ENCODE results near the gene CNTNAP4.

DNA sequence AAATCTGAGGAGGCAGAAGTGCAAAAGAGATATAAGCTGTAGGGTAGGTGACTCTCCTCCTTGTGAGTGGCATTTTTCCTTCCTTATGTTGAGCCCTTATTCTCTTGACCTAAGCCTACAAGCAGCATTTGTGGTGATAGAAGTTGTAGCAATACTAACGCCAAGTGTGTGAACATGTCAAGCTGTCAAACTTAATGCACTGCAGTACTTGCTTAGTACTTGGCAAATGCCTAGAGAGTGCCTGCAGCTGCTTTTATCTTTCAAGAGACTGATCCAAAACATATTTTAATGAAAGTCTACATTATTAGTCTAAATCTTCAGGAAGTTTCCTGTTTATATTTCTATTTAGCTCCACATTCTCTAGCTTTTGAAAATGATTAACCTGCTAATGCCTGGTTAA is 83.2 kb downstream of the CNTNAP4 start:
- no peak for TF ChIP-seq SMAD1 (IDR thresholded peaks at IDR 0.05; ENCODE audit: low read depth, partially characterized antibody)
- TF ChIP-seq, protein P1, sequence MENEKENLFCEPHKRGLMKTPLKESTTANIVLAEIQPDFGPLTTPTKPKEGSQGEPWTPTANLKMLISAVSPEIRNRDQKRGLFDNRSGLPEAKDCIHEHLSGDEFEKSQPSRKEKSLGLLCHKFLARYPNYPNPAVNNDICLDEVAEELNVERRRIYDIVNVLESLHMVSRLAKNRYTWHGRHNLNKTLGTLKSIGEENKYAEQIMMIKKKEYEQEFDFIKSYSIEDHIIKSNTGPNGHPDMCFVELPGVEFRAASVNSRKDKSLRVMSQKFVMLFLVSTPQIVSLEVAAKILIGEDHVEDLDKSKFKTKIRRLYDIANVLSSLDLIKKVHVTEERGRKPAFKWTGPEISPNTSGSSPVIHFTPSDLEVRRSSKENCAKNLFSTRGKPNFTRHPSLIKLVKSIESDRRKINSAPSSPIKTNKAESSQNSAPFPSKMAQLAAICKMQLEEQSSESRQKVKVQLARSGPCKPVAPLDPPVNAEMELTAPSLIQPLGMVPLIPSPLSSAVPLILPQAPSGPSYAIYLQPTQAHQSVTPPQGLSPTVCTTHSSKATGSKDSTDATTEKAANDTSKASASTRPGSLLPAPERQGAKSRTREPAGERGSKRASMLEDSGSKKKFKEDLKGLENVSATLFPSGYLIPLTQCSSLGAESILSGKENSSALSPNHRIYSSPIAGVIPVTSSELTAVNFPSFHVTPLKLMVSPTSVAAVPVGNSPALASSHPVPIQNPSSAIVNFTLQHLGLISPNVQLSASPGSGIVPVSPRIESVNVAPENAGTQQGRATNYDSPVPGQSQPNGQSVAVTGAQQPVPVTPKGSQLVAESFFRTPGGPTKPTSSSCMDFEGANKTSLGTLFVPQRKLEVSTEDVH (IDR thresholded peaks at IDR 0.05; ENCODE audit: low read depth, partially characterized antibody): no peak

Measured in GM12878 (cell line).